ENCODE measurements around the gene PODN.

Gene PODN

GRCh38 chr1:53122201-53122885 is 60.3 kb downstream of the PODN start:
- DNase-seq: peak in 1 of 42 donors; percentile 3
- intact Hi-C loops (cut with DNase I): no loop called here

- DNase-seq: no peak
Measured at GRCh38 chr1:53122961-53123413, 61.0 kb downstream of the PODN start.

GRCh38 chr1:53123453-53124140 is 61.6 kb downstream of the PODN start:
- no peak for DNase-seq
- intact Hi-C loops (cut with DNase I): no loop called here

More at GRCh38 chr1:53122961-53123413, 61.0 kb downstream of the PODN start:
- intact Hi-C loops (cut with DNase I): no loop called here

- no peak for DNase-seq
- intact Hi-C loops (cut with DNase I): no loop called here
Measured at GRCh38 chr1:53125122-53125521, 63.1 kb downstream of the PODN start.

- intact Hi-C loops (cut with DNase I): no loop called here
- DNase-seq: no peak
Measured at GRCh38 chr1:53125623-53126360, 63.8 kb downstream of the PODN start.

- no peak for DNase-seq
- intact Hi-C loops (cut with DNase I): no loop called here
Measured at GRCh38 chr1:53126495-53126894, 64.5 kb downstream of the PODN start.

GRCh38 chr1:53127546-53127945 is 65.5 kb downstream of the PODN start:
- intact Hi-C loops (cut with DNase I): no loop called here
- no peak for DNase-seq

GRCh38 chr1:53128401-53128800 is 66.4 kb downstream of the PODN start:
- no peak for DNase-seq
- intact Hi-C loops (cut with DNase I): no loop called here

- intact Hi-C loops (cut with DNase I): no loop called here
- DNase-seq: peak in 1 of 42 donors; percentile 4
Measured at GRCh38 chr1:53129891-53130597, 68.0 kb downstream of the PODN start.

GRCh38 chr1:53130598-53130877 is 68.5 kb downstream of the PODN start:
- intact Hi-C loops (cut with DNase I): no loop called here

GRCh38 chr1:53130878-53131589 is 69.0 kb downstream of the PODN start:
- DNase-seq: peak in 1 of 42 donors; percentile 2
- intact Hi-C loops (cut with DNase I): no loop called here

More at GRCh38 chr1:53130598-53130877, 68.5 kb downstream of the PODN start:
- DNase-seq: peak in 1 of 42 donors; percentile 3

- intact Hi-C loops (cut with DNase I): no loop called here
- no peak for DNase-seq
Measured at GRCh38 chr1:53131590-53131938, 69.6 kb downstream of the PODN start.

GRCh38 chr1:53132176-53132575 is 70.2 kb downstream of the PODN start:
- intact Hi-C loops (cut with DNase I): no loop called here
- no peak for DNase-seq

GRCh38 chr1:53133261-53134041 is 71.4 kb downstream of the PODN start:
- peak in 1 of 42 donors; percentile 3 for DNase-seq
- intact Hi-C loops (cut with DNase I): no loop called here

GRCh38 chr1:53134042-53134485 is 72.1 kb downstream of the PODN start:
- intact Hi-C loops (cut with DNase I): no loop called here
- peak in 1 of 42 donors; percentile 2 for DNase-seq
